GM18870 (cell line): ENCODE results near the gene COL19A1.
A peak's percentile ranks its signal among the peaks of the same experiment; 100 is the strongest.
"Not testable (repeated sequence)": the region's sequence is repeated elsewhere in the genome, so short reads cannot be mapped to it uniquely, and the experiment has no call there.

ENCODE experiments used
- ATAC-seq: cut with Tn5 transposase; IDR thresholded peaks from one replicate; pipeline ENCODE4 v1.9.1; 2021; ENCODE audit warnings: moderate library complexity; ENCODE audit not compliant: unreplicated experiment

The COL19A1 gene

DNA sequence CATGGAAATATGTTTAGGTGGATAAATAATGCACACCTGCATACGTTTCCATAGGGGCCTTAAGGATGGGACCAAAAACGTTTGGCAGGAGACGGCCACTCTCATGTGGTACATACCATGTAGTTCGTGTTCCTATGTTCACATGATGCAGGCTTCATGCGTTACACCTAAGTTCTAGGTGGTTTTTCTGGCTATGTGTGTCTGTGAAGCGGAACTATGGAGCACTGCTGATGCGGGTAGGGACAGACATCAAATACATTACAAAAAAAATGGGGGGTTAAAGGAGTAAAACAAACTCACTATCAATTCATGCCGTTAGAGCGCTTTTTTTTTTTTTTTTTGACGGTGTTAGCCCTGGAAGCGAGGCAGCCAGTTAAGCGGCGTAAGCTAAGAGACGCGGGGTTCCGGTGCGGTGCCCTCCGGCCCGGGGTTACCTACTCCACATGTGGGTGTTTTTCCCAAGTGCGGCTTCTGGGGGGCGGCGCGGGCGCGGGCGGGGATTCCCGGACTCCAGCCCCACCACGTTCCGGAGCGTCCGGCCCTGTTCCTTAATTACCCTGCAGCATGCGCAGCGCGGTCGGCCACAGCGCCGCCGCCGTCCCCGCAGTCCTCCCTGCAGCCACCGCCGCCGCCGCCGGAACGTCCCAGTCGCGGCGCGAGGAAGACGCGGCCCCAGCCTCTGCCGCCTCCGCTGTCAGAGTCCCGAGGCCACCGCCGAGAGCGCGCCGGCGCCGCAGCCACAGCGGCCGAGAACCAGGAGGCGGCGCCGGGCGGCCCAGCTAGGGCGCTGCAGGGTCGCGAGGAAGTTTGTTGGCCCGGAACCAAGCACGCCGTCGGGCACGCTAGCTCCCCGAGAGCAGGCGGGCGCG is 648 bp downstream of the COL19A1 start:
- ATAC-seq = peak; percentile 26

DNA sequence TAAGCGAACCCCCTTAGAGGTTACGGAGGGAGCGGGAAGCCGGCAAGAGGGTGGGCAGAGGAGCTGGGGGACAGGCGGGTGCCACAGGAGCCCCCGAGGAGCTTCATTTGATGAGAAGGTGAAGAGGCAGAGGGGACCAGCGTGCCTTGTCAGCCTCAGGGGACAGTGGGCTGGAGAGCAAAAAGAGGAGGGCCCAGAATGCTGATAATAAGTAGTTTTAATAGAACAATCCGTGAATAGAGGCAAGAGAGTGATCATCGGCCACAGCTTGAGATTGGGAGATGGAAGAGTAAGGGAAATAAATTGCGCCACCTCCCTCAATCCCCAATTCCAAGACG is 1.3 kb downstream of the COL19A1 start:
- peak; percentile 14 for ATAC-seq

DNA sequence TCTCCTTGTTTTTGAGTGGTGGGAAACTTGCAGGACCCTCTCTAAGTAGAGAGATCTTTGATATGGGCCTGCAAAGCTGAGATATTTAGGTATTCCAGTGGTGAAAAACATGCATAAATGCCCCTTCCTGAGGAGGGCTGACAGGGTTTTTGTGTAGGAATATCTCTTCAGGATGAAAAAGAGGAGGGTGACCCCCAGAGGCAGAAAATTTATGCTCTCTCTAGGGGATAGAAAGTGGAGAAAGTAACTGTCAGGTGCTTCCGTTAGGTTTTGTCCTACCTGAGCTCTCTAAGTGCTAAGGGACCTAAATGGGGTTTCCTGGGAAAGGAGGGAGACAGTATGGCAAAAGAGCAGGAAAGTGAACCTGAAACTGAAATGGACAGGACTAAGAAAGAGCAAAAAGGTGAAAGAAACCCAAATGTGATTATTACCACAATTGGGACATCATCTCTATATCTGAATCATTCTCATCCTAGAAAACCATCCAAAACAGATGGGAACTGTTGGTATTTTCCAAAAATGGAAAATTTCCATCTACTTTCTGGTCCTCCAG is 2.0 kb downstream of the COL19A1 start:
- ATAC-seq = no peak

DNA sequence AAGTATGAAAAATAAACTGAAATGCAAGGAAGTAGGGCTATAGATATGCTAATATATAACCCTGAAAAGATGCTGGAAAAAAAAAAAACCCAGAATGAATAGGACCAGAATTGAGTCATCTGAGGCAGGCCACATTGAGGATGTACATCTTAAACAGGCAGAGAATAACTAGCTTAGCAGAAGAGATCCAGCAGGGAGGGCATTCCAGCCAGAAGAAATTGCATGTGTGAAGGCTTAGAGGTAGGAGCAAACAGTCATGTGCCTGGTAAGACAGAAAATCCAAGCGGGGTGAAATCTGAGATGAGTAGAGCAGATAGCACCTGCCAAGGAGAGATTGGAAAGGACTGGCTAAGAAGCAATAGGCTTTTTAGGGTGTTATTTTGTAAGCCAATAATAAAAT is 2.6 kb downstream of the COL19A1 start:
- ATAC-seq = no peak

DNA sequence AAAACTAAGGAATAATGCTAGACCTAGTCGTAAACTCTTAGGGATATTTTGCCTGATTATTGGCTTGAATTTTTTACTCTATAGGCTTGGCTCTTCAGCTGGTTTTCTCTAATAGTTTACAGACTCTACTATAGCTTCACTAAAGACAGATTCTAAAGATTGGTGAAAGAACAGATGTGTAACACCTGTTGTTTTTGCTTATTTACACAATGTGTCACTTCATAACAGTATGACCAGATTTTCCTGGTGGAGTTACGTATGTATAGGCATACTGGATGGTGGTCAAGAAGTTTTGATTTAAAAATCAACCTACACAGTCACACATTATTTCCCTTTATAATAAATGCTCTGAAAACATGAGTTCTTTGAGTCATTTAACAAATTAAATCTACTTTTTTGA is 4.8 kb downstream of the COL19A1 start:
- ATAC-seq = no peak

DNA sequence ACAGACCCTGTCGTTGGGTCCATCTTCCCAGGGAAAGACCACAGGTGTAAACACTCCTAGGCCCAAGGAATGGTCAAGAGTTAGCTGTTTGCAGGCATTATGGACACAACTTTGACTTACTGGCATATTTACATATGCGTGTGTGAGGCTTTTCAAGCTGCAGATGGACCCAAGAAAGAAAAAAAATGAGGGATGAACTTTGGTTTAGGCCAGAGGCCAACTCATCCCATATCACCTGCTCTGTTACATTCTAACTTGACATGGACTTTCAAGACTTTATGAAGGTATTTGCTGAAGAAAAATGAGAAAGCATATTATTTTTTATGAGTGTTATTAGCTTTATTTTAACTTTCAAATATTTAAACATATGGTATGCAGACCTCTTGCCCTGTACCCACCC is 6.9 kb downstream of the COL19A1 start:
- no peak for ATAC-seq

DNA sequence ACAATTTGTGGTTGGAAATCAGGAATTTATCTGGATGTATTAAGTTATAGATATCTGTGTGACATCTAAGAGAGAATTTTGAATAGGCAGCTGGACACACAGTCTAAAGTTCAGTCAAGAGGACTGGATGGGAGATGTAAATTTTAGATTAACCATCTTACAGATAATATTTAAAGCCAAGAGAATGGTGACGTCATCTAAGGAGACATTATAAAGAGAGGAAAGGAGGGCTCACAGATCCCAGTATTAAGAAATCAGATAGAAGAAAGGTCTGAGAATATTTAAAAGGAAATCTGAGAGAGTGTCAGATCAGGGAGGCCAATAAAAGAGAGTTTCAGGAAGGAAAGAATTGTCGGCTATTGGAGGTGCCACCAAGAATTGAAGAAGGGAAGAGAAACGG is 9.4 kb downstream of the COL19A1 start:
- ATAC-seq = no peak

DNA sequence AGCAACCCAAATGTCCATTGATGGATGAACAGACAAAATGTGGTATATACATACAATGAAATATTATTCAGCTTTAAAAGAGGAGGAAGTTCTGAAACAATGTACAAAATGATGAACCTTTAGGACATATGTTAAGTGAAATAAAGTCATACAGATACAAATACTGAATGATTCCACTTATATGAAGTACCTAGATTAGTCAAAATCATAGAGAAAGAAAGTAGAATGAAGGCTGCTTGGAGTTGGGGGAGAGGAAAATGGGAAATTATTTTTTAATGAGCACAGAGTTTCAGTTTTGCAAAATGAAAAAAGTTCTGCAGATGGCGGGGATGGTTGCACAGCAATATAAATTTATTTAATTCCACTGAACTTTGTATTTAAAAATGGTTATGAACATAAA is 12.4 kb downstream of the COL19A1 start:
- no peak for ATAC-seq

DNA sequence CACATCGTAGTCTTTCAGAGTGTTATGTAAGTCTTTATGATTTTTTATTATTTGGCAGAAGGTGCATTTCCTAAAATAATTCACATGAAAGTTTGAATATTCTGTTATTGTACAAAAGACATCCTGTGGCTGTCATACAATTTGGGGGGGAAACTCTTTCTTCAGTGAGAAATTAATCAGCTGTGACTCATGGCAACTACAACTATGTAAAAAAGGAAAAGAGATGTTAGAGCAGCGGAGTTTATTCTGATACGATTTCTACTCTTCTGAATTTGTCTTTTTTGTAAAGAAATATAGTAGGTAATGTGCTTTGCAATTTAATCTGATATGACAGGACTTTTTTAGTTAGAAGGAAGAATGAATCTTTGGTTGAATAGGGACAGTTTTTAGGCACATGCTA is 14.2 kb downstream of the COL19A1 start:
- peak; percentile 33 for ATAC-seq

DNA sequence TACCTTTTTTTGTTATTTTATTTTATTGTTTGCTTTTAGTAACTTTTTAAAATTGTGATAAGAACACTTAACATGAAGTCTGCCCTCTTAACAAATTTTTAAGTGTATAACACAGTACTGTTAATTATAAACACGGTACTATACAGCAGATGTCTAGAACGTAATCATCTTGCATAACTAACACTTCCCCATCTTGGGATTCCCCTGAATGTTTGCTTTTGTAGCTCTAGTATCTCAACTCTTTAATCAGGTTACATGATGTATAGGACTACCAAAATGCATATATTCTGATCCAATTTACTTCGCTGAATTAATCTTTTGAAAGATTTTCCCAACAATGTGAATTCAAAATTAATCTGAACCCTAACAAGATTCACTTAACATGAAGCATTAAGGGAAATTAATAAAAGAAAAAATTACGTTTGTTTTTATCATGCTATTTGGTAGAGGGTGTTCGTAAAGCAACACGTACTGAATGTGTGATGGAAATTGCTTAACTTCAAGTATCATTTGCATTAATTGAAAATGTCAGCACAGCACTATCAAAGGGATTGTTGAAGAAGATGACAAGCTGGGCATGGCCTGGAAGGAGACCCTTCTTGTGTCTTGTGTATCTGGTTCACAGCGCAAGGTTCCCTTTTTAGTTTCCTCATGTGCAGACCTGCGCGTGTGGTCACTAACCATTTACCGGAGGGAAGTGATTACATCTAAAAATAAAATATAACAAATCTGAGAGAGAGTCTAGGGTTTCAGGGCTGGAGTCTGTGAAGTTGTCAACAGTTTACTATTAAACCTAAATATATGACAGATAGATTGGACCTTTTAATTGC is 15.2 kb downstream of the COL19A1 start:
- ATAC-seq = peak; percentile 75

DNA sequence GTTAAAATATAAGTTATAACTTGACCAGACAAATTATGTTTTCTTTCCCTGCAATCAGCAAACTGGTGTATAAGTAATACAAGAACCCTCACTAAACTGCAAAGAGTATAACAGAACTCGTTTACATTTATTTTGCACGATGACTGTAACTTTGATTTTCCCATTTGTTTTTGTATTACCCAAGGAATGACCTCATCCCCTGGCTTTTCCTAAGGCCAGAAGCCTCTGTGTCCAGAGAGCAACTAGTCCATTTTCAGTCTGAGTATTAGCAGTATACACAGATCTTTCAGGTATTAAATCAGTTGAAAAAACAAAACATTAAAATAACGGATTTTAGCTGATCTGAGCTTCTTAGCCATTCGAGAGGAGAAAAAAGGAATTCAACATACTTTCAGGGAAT is 17.2 kb downstream of the COL19A1 start:
- no peak for ATAC-seq

DNA sequence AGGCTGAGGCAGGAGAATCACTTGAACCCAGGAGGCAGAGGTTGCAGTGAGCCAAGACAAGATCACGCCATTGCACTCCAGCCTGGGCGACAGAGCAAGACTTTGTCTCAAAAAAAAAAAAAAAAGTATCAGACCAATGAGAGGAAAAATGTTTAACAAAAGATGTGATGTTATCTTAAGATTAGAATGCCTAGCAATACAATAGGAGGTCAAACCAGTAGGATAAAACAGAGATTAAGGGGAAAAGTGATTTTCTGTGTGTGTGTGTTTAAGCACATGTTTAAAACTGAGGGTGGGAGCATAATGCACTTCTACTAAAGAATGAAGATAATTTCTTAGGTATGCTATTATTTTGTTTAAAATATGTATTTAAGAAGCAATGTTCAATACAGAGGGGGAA is 17.9 kb downstream of the COL19A1 start:
- no peak for ATAC-seq

DNA sequence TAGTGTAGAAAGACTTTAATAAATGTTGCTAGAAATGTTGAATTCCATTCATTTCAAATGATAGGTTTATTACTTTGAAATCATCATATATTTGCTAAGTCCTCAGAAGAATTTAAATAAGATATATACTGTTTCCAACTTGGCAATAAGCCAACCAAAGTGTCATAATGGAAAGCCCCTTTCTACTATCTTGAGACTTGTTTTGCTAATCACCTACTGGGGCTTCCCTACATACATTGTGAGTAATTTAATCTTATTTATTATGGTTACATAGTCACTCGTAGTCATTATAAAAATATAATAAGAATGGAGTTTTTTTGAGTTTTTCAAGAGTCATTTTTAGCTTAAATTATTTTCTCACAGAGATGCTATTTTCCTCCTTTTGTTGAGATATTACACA is 20.7 kb downstream of the COL19A1 start:
- ATAC-seq = peak; percentile 58

DNA sequence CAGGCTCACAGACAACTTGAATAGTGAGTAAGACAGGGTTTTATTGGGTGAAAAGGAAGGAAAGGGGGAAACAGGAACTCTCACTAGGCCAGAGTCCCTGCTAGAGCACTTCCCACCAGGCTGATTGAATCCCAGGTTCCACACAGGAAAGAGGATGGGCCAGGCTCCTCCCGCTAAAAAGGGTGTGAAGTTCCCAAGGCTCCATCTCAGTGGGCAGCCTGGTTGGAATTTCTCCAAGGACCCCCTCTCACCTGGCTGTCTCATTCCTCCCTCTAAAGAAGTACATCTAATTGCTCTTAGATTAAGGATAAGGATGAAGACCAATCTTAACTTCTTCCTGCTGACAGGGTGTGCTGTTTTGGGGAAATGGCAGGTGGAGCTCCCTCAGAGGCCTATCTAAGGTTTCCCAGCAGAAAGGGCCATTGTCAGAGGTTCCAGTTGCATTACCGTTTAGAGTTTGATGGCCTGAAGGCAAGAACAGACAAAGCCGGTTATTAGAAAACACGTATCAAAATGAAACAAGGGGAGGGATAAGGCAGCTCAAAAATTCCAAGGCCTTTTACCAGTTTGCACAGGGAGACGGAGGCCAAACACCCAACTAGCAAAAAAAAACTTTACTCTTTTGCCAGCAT is 21.5 kb downstream of the COL19A1 start:
- no peak for ATAC-seq

DNA sequence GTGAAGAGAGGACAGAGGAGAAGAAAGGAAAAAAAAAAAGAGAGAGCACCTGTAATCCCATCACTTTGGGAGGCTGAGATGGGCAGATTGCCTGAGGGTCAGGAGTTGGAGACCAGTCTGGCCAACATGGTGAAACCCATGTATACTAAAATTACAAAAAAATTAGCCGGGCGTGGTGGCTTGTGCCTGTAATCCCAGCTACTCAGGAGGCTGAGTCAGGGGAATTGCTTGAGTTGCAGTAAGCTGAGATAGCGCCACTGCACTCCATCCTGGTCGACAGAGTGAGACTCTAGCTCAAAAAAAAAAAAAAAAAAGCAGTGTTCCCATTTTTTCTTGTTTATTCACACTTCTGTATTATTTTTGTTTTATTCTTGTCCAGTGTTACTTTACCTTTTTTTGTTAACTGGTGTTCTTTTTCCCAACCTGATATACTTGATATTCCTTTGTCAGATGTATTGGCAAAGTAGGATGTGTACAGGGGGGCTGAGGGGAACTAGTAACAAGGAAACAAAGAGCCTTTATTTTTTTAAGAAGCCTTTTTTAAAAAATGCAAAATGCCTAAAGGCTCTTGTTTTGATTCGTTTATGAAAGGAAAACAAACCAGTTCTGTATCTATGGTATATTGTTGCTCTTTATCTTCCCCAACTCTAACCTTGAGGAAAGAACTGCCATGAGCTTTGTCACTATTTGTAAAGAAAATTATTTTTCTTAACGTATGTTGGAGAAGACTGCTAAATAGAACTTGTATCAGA is 22.3 kb downstream of the COL19A1 start:
- no peak for ATAC-seq

DNA sequence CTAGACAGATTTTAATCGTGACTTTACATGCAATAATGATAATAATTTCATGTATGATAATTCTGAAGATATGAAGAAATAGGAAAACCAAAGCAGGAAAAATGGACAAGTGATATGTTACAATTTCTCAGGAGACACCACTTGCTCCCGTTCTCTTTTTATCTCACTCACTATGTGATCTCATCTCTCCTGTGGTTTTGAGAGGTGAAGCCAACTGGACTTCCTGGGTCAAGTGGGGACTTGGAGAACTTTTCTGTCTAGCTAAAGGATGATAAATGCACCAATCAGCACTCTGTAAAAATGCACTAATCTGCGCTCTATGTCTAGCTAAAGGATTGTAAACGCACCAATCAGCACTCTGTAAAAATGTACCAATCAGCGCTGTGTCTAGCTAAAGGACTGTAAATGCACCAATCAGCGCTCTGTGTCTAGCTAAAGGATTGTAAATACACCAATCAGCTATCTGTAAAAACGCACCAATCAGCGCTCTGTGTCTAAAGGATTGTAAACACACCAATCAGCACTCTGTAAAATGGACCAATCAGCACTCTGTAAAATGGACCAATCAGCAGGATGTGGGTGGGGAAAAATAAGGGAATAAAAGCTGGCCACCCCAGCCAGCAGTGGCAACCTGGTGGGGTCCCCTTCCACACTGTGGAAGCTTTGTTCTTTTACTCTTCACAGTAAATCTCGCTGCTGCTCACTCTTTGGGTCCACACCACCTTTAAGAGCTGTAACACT is 23.0 kb downstream of the COL19A1 start:
- ATAC-seq = not testable (repeated sequence)

DNA sequence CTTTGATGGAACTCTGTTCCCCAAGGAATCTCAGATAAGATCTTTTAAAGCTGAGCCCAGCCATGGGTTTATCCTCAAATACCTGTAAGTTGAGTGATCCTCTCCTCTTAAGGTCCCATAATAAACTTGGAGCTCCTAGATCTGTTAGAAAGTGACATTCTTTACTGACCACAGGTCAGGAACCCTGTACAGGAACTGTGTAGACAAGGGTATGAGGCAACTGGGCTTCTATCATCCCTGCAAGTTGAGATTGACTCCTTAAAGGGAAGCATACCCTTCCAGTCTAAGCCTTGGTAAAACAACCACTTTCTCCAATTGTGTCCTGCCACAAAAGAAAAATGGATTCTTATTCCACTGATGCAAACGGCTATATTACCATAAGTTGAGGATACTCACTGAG is 26.2 kb downstream of the COL19A1 start:
- ATAC-seq = not testable (repeated sequence)

DNA sequence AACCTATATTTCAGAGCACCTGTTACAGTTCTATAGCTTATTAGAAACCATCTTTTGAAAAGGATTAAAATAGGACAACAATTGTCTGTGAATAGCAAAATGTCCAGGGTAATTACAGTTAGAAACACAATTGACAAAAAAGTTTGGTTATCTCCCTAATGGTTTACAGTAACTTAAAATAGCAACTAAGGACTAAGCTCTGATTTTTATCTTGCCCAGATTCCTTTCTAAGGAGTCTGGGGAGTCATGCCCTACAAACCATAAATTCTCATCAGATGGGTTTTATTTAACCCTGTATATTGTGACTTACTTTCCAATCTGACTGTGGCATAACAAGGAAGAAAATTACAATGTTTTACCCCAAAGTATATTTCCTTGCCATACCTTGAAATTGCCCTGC is 26.9 kb downstream of the COL19A1 start:
- ATAC-seq = not testable (repeated sequence)

DNA sequence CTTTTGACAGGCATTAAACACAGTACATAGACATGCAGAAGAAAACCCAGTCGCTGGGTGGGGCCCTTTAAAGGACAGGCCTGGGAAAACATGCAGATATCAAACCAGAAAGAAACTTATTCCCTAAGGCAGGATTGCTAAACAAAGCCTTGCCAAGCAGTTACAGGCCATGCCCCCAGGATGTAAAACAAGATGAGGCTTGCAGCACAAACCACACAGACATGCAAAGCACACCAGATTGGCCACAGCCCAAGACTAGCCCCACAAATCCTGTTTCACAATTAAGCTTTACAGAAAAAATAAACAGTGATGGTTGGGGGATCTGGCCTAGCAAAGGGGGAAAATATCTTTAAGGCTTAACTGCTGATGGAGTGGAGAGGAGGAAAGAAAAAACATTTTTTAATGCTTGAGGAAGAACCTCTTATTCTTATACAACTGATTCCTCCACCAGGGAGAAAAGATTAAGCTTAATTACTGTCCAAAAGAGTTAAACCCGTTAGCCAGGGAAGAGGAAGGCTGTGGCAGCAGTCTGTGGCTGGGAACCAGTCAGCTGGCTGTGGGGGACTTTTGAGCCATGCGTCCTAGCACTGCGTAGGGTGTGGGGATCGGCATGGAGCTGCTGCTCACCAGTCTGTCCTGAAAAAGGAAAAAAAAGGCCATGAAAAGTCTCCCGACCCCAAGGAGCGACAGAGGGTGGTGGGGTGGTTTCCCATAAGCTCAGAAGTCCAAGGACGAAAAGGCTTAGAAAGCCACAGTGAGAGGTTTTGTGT is 28.4 kb downstream of the COL19A1 start:
- ATAC-seq = no peak
